Loucy (cell line): ENCODE data around the gene ADGRL4.

Experiments
- EZH2phosphoT487 ChIP-seq: fragments of 200-600 bp; IDR thresholded peaks from 2 replicates; pipeline ENCODE4 v1.6.1; 2018; ENCODE audit warnings: antibody characterized with exemption, mild to moderate bottlenecking, moderate library complexity, borderline replicate concordance
- TF ChIP-seq, protein P1 (sequence below): fragments of 200-600 bp; sonication (generic); conservative IDR thresholded peaks from 2 replicates; pipeline ENCODE4 v1.5.1; 2014; ENCODE audit warnings: mild to moderate bottlenecking, antibody characterized with exemption, low read length

DNA sequence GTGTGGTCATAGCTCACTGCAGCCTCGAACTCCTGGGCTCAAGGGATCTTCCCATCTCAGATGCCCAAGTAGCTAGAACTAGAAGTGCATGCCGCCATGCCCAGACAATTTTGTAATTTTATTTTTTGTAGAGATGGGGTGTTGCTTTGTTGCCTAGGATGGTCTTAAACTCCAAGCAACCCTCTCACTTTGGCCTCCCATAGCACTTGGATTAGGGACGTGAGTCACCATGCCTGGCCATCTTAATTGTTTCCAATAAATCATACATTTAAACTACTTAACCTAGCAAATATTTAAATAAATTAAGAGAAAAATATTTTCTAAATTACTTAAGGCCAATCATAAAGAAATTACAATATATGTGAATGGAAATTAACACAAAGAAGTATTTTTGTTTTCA lies 35.1 kb upstream of the ADGRL4 start:
- TF ChIP-seq, protein P1, sequence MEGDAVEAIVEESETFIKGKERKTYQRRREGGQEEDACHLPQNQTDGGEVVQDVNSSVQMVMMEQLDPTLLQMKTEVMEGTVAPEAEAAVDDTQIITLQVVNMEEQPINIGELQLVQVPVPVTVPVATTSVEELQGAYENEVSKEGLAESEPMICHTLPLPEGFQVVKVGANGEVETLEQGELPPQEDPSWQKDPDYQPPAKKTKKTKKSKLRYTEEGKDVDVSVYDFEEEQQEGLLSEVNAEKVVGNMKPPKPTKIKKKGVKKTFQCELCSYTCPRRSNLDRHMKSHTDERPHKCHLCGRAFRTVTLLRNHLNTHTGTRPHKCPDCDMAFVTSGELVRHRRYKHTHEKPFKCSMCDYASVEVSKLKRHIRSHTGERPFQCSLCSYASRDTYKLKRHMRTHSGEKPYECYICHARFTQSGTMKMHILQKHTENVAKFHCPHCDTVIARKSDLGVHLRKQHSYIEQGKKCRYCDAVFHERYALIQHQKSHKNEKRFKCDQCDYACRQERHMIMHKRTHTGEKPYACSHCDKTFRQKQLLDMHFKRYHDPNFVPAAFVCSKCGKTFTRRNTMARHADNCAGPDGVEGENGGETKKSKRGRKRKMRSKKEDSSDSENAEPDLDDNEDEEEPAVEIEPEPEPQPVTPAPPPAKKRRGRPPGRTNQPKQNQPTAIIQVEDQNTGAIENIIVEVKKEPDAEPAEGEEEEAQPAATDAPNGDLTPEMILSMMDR = no peak
- TF ChIP-seq EZH2phosphoT487 = no peak
